HUES64 (cell line): Measurements from ENCODE around the gene TBPL1.
"Not testable (repeated sequence)": the region's sequence is repeated elsewhere in the genome, so short reads cannot be mapped to it uniquely, and the experiment has no call there.

Experiments
- H3K27ac ChIP-seq: 2 replicates; pipeline ENCODE4 v1.7.0; 2013; ENCODE audit warnings: low read depth, low read length, inconsistent platforms
- H3K27me3 ChIP-seq: 2 replicates; pipeline ENCODE4 v1.6.1; 2013; ENCODE audit warnings: mild to moderate bottlenecking, low read length; ENCODE audit not compliant: insufficient read depth
- H3K36me3 ChIP-seq: 2 replicates; pipeline ENCODE4 v1.6.1; 2013; ENCODE audit warnings: mild to moderate bottlenecking, low read length; ENCODE audit not compliant: insufficient read depth
- H3K4me1 ChIP-seq: 2 replicates; pipeline ENCODE4 v1.6.1; 2013; ENCODE audit warnings: mild to moderate bottlenecking, low read length, moderate library complexity; ENCODE audit not compliant: insufficient read depth
- H3K4me3 ChIP-seq: 2 replicates; pipeline ENCODE4 v1.5.1; 2013; ENCODE audit warnings: mild to moderate bottlenecking, low read length, moderate library complexity
- H3K9ac ChIP-seq: 2 replicates; pipeline ENCODE4 v1.6.1; 2013; ENCODE audit warnings: mild to moderate bottlenecking, low read depth, low read length
- H3K9me3 ChIP-seq: 2 replicates; pipeline ENCODE4 v1.6.1; 2013; ENCODE audit warnings: low read depth, low read length; ENCODE audit not compliant: insufficient read depth
- WGBS: fragments of 150-250, 120-280 bp; methylation state at CpG from one replicate; pipeline ENCODE4 v1.1.7; 2013; ENCODE audit warnings: missing lambda C conversion rate; 5-methylcytosine and 5-hydroxymethylcytosine counted together

The TBPL1 gene

GRCh38 chr6:133978896-133979240 is 25.8 kb downstream of the TBPL1 start:
- H3K36me3 ChIP-seq = peaks cover 35% of the 10 kb centered on the region
- no peaks in the 10 kb centered on the region for H3K9me3 ChIP-seq
- no peak overlapping the region for H3K9ac ChIP-seq
- no peak overlapping the region for H3K4me3 ChIP-seq
- peaks cover 24% of the 10 kb centered on the region for H3K4me1 ChIP-seq
- no peak overlapping the region for H3K27ac ChIP-seq
- 76% methylated on average over 2 of the region's 2 CpGs for WGBS
- H3K27me3 ChIP-seq = no peaks in the 10 kb centered on the region

- H3K9me3 ChIP-seq, H3K4me3 ChIP-seq, H3K27me3 ChIP-seq, H3K27ac ChIP-seq, H3K9ac ChIP-seq: not testable (repeated sequence)
- Histone ChIP-seq H3K4me1 (peaks cover 24% of the 10 kb centered on the region), H3K36me3 (peaks cover 40% of the 10 kb centered on the region)
- WGBS = 92% methylated on average over 6 of the region's 7 CpGs
These were observed 26.4 kb downstream of the TBPL1 start for GRCh38 chr6:133979269-133979963.

GRCh38 chr6:133980168-133980567 is 27.1 kb downstream of the TBPL1 start:
- H3K27me3 ChIP-seq = no peaks in the 10 kb centered on the region
- 100% methylated on average over 1 of the region's 3 CpGs for WGBS
- H3K27ac ChIP-seq = no peak overlapping the region
- H3K36me3 ChIP-seq = peaks cover 46% of the 10 kb centered on the region
- H3K9me3 ChIP-seq = no peaks in the 10 kb centered on the region
- no peak overlapping the region for H3K4me3 ChIP-seq
- peaks cover 18% of the 10 kb centered on the region for H3K4me1 ChIP-seq
- no peak overlapping the region for H3K9ac ChIP-seq

GRCh38 chr6:133983099-133983939 is 30.3 kb downstream of the TBPL1 start:
- no peak overlapping the region for H3K27ac ChIP-seq
- H3K27me3 ChIP-seq = no peaks in the 10 kb centered on the region
- H3K9me3 ChIP-seq = no peaks in the 10 kb centered on the region
- H3K4me1 ChIP-seq = peaks cover 9% of the 10 kb centered on the region
- peaks cover 78% of the 10 kb centered on the region for H3K36me3 ChIP-seq
- WGBS = 88% methylated on average over 9 of the region's 9 CpGs
- H3K4me3 ChIP-seq = no peak overlapping the region
- H3K9ac ChIP-seq = no peak overlapping the region

DNA sequence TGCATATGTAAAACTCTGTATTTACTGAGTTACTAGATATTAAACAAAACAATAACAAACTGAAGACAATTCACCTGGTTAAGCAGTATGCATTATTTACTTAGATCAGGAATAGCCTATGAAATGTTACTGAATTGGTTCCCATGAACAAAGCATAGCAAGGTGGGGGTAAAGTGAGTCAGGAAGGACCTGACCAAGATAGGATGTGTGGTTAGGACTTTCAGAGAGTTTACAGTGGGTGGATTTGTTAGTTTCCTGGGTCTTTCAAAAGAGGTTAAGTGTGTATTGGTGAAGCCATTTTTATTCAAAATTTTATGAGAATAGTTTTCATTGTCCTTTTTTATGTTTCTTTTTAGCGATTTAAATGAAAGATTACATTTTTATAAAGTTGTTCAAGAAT is 32.9 kb downstream of the TBPL1 start:
- Histone ChIP-seq H3K27ac (no peak overlapping the region), H3K27me3 (no peaks in the 10 kb centered on the region), H3K4me1 (peaks cover 24% of the 10 kb centered on the region), H3K9ac (no peak overlapping the region), H3K9me3 (no peaks in the 10 kb centered on the region), H3K36me3 (peaks cover 84% of the 10 kb centered on the region), H3K4me3 (no peak overlapping the region)
- 91% methylated on average over 1 of the region's 1 CpG for WGBS

GRCh38 chr6:133986942-133987341 is 33.9 kb downstream of the TBPL1 start:
- Histone ChIP-seq H3K36me3 (peaks cover 74% of the 10 kb centered on the region), H3K27ac (no peak overlapping the region), H3K27me3 (no peaks in the 10 kb centered on the region), H3K9me3 (no peaks in the 10 kb centered on the region), H3K4me1 (peaks cover 32% of the 10 kb centered on the region), H3K4me3 (no peak overlapping the region), H3K9ac (no peak overlapping the region)
- WGBS = 95% methylated on average over 2 of the region's 2 CpGs

DNA sequence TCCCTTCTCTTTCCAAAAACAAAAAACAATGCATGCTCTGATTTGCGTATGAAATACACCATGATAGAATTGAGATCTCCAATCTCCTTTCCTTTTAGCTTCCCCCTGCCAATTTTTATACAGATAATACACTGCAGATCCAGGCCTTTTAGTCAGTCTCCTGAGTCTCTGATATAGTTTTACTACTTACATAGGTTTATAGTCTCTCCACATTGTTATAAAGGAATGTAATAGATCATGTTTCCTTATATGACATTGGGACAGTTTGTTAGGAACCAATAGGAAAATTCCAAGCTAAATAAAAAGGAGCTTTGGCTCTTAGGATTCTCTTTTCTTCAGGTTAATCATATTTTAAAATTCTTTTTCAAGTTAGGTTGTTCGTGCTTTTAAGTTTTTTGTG is 36.5 kb downstream of the TBPL1 start:
- Histone ChIP-seq H3K9ac (no peak overlapping the region), H3K9me3 (no peaks in the 10 kb centered on the region), H3K36me3 (peaks cover 50% of the 10 kb centered on the region), H3K27ac (no peak overlapping the region), H3K27me3 (no peaks in the 10 kb centered on the region), H3K4me1 (peaks cover 23% of the 10 kb centered on the region), H3K4me3 (no peak overlapping the region)
- 97% methylated on average over 1 of the region's 2 CpGs for WGBS

- WGBS = 100% methylated on average over 1 of the region's 1 CpG
- Histone ChIP-seq H3K9ac (no peak overlapping the region), H3K27ac (no peak overlapping the region)
These were observed 37.3 kb downstream of the TBPL1 start for GRCh38 chr6:133990321-133990720.

GRCh38 chr6:133991096-133991593 is 38.1 kb downstream of the TBPL1 start:
- H3K27ac ChIP-seq = 0 out of 2 replicates have a peak overlapping the region, but pooled peaks have one; percentile 23

More at GRCh38 chr6:133990321-133990720, 37.3 kb downstream of the TBPL1 start:
- H3K36me3 ChIP-seq = peaks cover 44% of the 10 kb centered on the region
- peaks cover 23% of the 10 kb centered on the region for H3K4me1 ChIP-seq
- H3K27me3 ChIP-seq = no peaks in the 10 kb centered on the region
- H3K4me3 ChIP-seq = no peak overlapping the region
- H3K9me3 ChIP-seq = no peaks in the 10 kb centered on the region

GRCh38 chr6:133992992-133993680 is 40.1 kb downstream of the TBPL1 start:
- Histone ChIP-seq H3K36me3 (peaks cover 15% of the 10 kb centered on the region), H3K27ac (no peak overlapping the region), H3K4me1 (peaks cover 33% of the 10 kb centered on the region), H3K9me3 (peaks cover 2% of the 10 kb centered on the region; the same call in 1 of the 2 replicates), H3K27me3 (no peaks in the 10 kb centered on the region), H3K9ac (no peak overlapping the region), H3K4me3 (no peak overlapping the region)
- WGBS = 94% methylated on average over 6 of the region's 6 CpGs

More at GRCh38 chr6:133991096-133991593, 38.1 kb downstream of the TBPL1 start:
- 66% methylated on average over 2 of the region's 2 CpGs for WGBS
- no peaks in the 10 kb centered on the region for H3K9me3 ChIP-seq
- no peaks in the 10 kb centered on the region for H3K27me3 ChIP-seq
- H3K4me3 ChIP-seq = no peak overlapping the region
- no peak overlapping the region; the same call in 1 of the 2 replicates for H3K9ac ChIP-seq
- H3K36me3 ChIP-seq = peaks cover 35% of the 10 kb centered on the region
- H3K4me1 ChIP-seq = peaks cover 26% of the 10 kb centered on the region

DNA sequence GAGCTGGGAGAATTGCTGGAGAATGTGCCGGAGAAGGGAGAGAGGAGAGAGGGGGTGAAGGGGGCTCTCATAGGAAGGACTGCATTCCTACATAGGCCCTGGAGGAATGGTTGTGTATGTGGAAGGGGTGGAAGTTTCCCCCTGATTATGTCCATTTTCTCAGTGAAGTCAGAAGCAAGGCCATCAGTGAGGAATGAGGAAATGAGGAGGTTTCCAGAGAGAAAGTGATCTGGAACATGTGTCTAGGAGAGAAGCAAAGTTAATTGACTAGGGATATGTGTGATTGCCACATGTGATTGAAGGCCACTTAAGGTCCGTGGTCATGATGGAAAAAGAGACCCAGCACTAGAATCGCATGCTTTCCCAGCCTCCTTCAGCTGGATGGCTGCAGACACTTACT is 42.3 kb downstream of the TBPL1 start:
- WGBS = 89% methylated on average over 3 of the region's 3 CpGs
- H3K4me1 ChIP-seq = peaks cover 24% of the 10 kb centered on the region
- H3K27ac ChIP-seq = no peak overlapping the region
- H3K4me3 ChIP-seq = no peak overlapping the region
- peaks cover 4% of the 10 kb centered on the region; the same call in 1 of the 2 replicates for H3K36me3 ChIP-seq
- H3K9me3 ChIP-seq = peaks cover 2% of the 10 kb centered on the region; the same call in 1 of the 2 replicates
- no peaks in the 10 kb centered on the region for H3K27me3 ChIP-seq
- no peak overlapping the region for H3K9ac ChIP-seq
